H9 (cell line): ENCODE results near the gene MRPS6. TPM values are rescaled to one million over a fixed set of nuclear protein-coding genes. Genes with fewer than 3 reads are reported as not detected.

Experiments used
- DNase-seq: peaks from one replicate; pipeline ENCODE4 v3.0.0-alpha.2; 2017
- H2AFZ ChIP-seq: one replicate; pipeline ENCODE4 v1.6.1; 2013; ENCODE audit warnings: mild to moderate bottlenecking, low read length, control low read depth, moderate library complexity
- H2AK5ac ChIP-seq: 2 replicates; pipeline ENCODE4 v1.6.1; 2013; ENCODE audit warnings: low read length, control low read depth, mixed read lengths; ENCODE audit not compliant: insufficient read length
- H2BK120ac ChIP-seq: one replicate; pipeline ENCODE4 v1.6.1; 2013; ENCODE audit warnings: low read depth, mild to moderate bottlenecking, low read length, control low read depth, inconsistent platforms; ENCODE audit not compliant: poor library complexity, severe bottlenecking
- H2BK12ac ChIP-seq: 2 replicates; pipeline ENCODE4 v1.6.1; 2013; ENCODE audit warnings: low read length, control low read depth, mixed read lengths, low read depth; ENCODE audit not compliant: insufficient read length
- H2BK15ac ChIP-seq: 2 replicates; pipeline ENCODE4 v1.6.1; 2013; ENCODE audit warnings: low read depth, low read length, control low read depth
- H2BK20ac ChIP-seq: one replicate; pipeline ENCODE4 v1.6.1; 2013; ENCODE audit warnings: low read depth, mild to moderate bottlenecking, low read length, control low read depth, inconsistent platforms; ENCODE audit not compliant: poor library complexity, severe bottlenecking
- H2BK5ac ChIP-seq: 2 replicates; pipeline ENCODE4 v1.6.1; 2013; ENCODE audit warnings: low read length, control low read depth, mixed read lengths; ENCODE audit not compliant: insufficient read length
- H3K14ac ChIP-seq: 2 replicates; pipeline ENCODE4 v1.6.1; 2013; ENCODE audit warnings: low read length, control low read depth; ENCODE audit not compliant: insufficient read depth
- H3K18ac ChIP-seq: 2 replicates; pipeline ENCODE4 v1.6.1; 2013; ENCODE audit warnings: low read depth, mild to moderate bottlenecking, mixed read lengths, low read length, control low read depth; ENCODE audit not compliant: insufficient read length
- H3K23ac ChIP-seq: 2 replicates; pipeline ENCODE4 v1.6.1; 2013; ENCODE audit warnings: low read length, control low read depth, mixed read lengths, low read depth; ENCODE audit not compliant: insufficient read length
- H3K23me2 ChIP-seq: 2 replicates; pipeline ENCODE4 v1.6.1; 2013; ENCODE audit warnings: low read depth, mild to moderate bottlenecking, mixed read lengths, low read length, control low read depth; ENCODE audit not compliant: insufficient read length, poor library complexity, severe bottlenecking
- H3K27ac ChIP-seq: 2 replicates; pipeline ENCODE4 v1.5.1; 2013; ENCODE audit warnings: low read length, control low read depth, mixed read lengths, low read depth; ENCODE audit not compliant: insufficient read length
- H3K27me3 ChIP-seq: 2 replicates; pipeline ENCODE4 v1.6.1; 2013; ENCODE audit warnings: low read length, control low read depth, inconsistent platforms; ENCODE audit not compliant: insufficient read depth
- H3K4ac ChIP-seq: 2 replicates; pipeline ENCODE4 v1.6.1; 2013; ENCODE audit warnings: low read depth, mild to moderate bottlenecking, control low read depth, inconsistent platforms, low read length, moderate library complexity
- H3K4me1 ChIP-seq: 2 replicates; pipeline ENCODE4 v1.6.1; 2013; ENCODE audit warnings: low read length, control low read depth, inconsistent platforms; ENCODE audit not compliant: insufficient read depth
- H3K4me2 ChIP-seq: 2 replicates; pipeline ENCODE4 v1.6.1; 2013; ENCODE audit warnings: low read length, control low read depth, mixed read lengths; ENCODE audit not compliant: insufficient read length, insufficient read depth
- H3K56ac ChIP-seq: 2 replicates; pipeline ENCODE4 v1.6.1; 2013; ENCODE audit warnings: low read depth, mild to moderate bottlenecking, mixed read lengths, low read length, control low read depth; ENCODE audit not compliant: insufficient read length
- H3K79me1 ChIP-seq: 2 replicates; pipeline ENCODE4 v1.6.1; 2013; ENCODE audit warnings: low read depth, mild to moderate bottlenecking, moderate library complexity, low read length, control low read depth, inconsistent platforms; ENCODE audit not compliant: insufficient read depth, poor library complexity, severe bottlenecking
- H3K79me2 ChIP-seq: 2 replicates; pipeline ENCODE4 v1.6.1; 2013; ENCODE audit warnings: low read length, control low read depth, inconsistent platforms; ENCODE audit not compliant: insufficient read depth
- H3K9ac ChIP-seq: 2 replicates; pipeline ENCODE4 v1.6.1; 2013; ENCODE audit warnings: low read length, control low read depth, mixed read lengths; ENCODE audit not compliant: insufficient read length; ENCODE audit errors: extremely low read depth
- H3K9me3 ChIP-seq: one replicate; pipeline ENCODE4 v1.6.1; 2013; ENCODE audit warnings: low read depth, low read length, inconsistent platforms; ENCODE audit not compliant: control insufficient read depth
- H3T11ph ChIP-seq: one replicate; pipeline ENCODE4 v1.6.1; 2013; ENCODE audit warnings: mild to moderate bottlenecking, low read length, control low read depth, inconsistent platforms
- H4K20me1 ChIP-seq: one replicate; pipeline ENCODE4 v1.6.1; 2013; ENCODE audit not compliant: control insufficient read depth, insufficient read length, insufficient read depth
- H4K5ac ChIP-seq: 2 replicates; pipeline ENCODE4 v1.6.1; 2013; ENCODE audit warnings: low read depth, mild to moderate bottlenecking, mixed read lengths, low read length, control low read depth; ENCODE audit not compliant: insufficient read length
- H4K8ac ChIP-seq: replicated peaks from 2 replicates; pipeline ENCODE4 v1.6.1; 2013; ENCODE audit warnings: low read length, control low read depth, mixed read lengths, low read depth; ENCODE audit not compliant: insufficient read length
- H4K91ac ChIP-seq: 2 replicates; pipeline ENCODE4 v1.6.1; 2013; ENCODE audit warnings: low read depth, mild to moderate bottlenecking, moderate library complexity, mixed read lengths, low read length, control low read depth; ENCODE audit not compliant: insufficient read length
- H3K27ac Mint-ChIP-seq, 3 experiments: 2 replicates in 2 of 3; 3 replicates in 1 of 3; pipeline ENCODE4 v1.8.0; 2020 to 2021; ENCODE audit warnings: mixed read lengths in 3 of 3, mild to moderate bottlenecking in 1 of 3, moderate library complexity in 1 of 3
- H3K27me3 Mint-ChIP-seq: 2 replicates; pipeline ENCODE4 v1.8.0; 2021; ENCODE audit warnings: low read depth, mild to moderate bottlenecking, moderate library complexity, mixed read lengths
- H3K36me3 Mint-ChIP-seq, 3 experiments: 2 replicates in 2 of 3; 3 replicates in 1 of 3; pipeline ENCODE4 v1.8.0; 2020 to 2021; ENCODE audit warnings: low read depth in 3 of 3, mixed read lengths in 3 of 3; ENCODE audit not compliant: insufficient read depth in 1 of 3
- H3K4me1 Mint-ChIP-seq, 2 experiments: 2 replicates each; pipeline ENCODE4 v1.8.0; 2020; ENCODE audit warnings: mixed read lengths in 2 of 2
- H3K4me3 Mint-ChIP-seq, 2 experiments: 2 replicates in 1 of 2; 3 replicates in 1 of 2; pipeline ENCODE4 v1.8.0; 2020 to 2021; ENCODE audit warnings: mild to moderate bottlenecking in 2 of 2, mixed read lengths in 2 of 2, moderate library complexity in 1 of 2
- H3K9me3 Mint-ChIP-seq, 2 experiments: 2 replicates in 1 of 2; 3 replicates in 1 of 2; pipeline ENCODE4 v1.8.0; 2020; ENCODE audit warnings: mild to moderate bottlenecking in 2 of 2, mixed read lengths in 2 of 2, moderate library complexity in 1 of 2
- WGBS: extraction: QIAGEN DNeasy Blood & Tissue Kit; methylation state at CpG from one replicate; pipeline ENCODE4 v1.1.7; 2013; ENCODE audit warnings: missing lambda C conversion rate, low lambda C conversion rate, mixed read lengths; ENCODE audit not compliant: insufficient read length; ENCODE audit errors: extremely low coverage; 5-methylcytosine and 5-hydroxymethylcytosine counted together
- total RNA-seq: library from RNA; stranded (reverse); gene quantifications from 2 replicates; pipeline ENCODE4 v1.2.1, GENCODE V29; 2021
- TF ChIP-seq, protein P1 (sequence below): fragments of 200-600 bp; sonication (generic); conservative IDR thresholded peaks from 3 replicates; pipeline ENCODE4 v1.8.0; 2021; ENCODE audit warnings: antibody characterized with exemption, mild to moderate bottlenecking

The MRPS6 gene
- total RNA-seq, 1 experiment from 2014 or later, result 83.2 TPM

GRCh38 chr21:34181431-34182039, 108.2 kb downstream of the MRPS6 start:
- H3K4me3 Mint-ChIP-seq, result no peak overlapping the region; a peak in 1 of 5 replicates
- H3K27ac Mint-ChIP-seq, result no peak overlapping the region
- no peak overlapping the region for H2AK5ac ChIP-seq

More at GRCh38 chr21:34181431-34182039, 108.2 kb downstream of the MRPS6 start:
- Histone ChIP-seq H3K56ac (no peak overlapping the region), H3K14ac (no peak overlapping the region), H3K9ac (no peak overlapping the region), H3K79me2 (no peaks in the 10 kb centered on the region), H4K8ac (no peak overlapping the region), H2BK15ac (no peak overlapping the region), H3K27ac (no peak overlapping the region), H2BK120ac (no peak overlapping the region), H2BK12ac (no peak overlapping the region), H2BK20ac (no peak overlapping the region), H2BK5ac (no peak overlapping the region), H3K23me2 (no peaks in the 10 kb centered on the region), H3K79me1 (no peaks in the 10 kb centered on the region), H3T11ph (no peak overlapping the region), H3K4ac (no peak overlapping the region), H3K23ac (no peak overlapping the region), H3K9me3 (no peaks in the 10 kb centered on the region), H3K27me3 (peaks cover 3% of the 10 kb centered on the region; the same call in 1 of the 2 replicates), H4K20me1 (no peaks in the 10 kb centered on the region), H3K4me1 (peaks cover 11% of the 10 kb centered on the region; the same call in 1 of the 2 replicates), H4K5ac (no peak overlapping the region), H3K18ac (no peak overlapping the region), H3K4me2 (no peak overlapping the region), H4K91ac (no peak overlapping the region), H2AFZ (no peak overlapping the region)
- no CpG with 5 or more reads among the region's 8 CpGs for WGBS
- H3K4me1 Mint-ChIP-seq, result peaks cover 39 to 40% of the 10 kb centered on the region in 2 experiments
- DNase-seq, result no peak
- peaks cover 0 to 4% (median 0%) of the 10 kb centered on the region in 3 experiments; a peak in 3 of 7 replicates for H3K36me3 Mint-ChIP-seq
- no peaks in the 10 kb centered on the region for H3K9me3 Mint-ChIP-seq
- TF ChIP-seq, protein P1, sequence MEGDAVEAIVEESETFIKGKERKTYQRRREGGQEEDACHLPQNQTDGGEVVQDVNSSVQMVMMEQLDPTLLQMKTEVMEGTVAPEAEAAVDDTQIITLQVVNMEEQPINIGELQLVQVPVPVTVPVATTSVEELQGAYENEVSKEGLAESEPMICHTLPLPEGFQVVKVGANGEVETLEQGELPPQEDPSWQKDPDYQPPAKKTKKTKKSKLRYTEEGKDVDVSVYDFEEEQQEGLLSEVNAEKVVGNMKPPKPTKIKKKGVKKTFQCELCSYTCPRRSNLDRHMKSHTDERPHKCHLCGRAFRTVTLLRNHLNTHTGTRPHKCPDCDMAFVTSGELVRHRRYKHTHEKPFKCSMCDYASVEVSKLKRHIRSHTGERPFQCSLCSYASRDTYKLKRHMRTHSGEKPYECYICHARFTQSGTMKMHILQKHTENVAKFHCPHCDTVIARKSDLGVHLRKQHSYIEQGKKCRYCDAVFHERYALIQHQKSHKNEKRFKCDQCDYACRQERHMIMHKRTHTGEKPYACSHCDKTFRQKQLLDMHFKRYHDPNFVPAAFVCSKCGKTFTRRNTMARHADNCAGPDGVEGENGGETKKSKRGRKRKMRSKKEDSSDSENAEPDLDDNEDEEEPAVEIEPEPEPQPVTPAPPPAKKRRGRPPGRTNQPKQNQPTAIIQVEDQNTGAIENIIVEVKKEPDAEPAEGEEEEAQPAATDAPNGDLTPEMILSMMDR, result no peak
- peaks cover 36% of the 10 kb centered on the region for H3K27me3 Mint-ChIP-seq
